ENCODE data around the gene WIZ. TPM values are rescaled to one million over a fixed set of nuclear protein-coding genes. Genes with fewer than 3 reads are reported as not detected.

WIZ gene
- total and polyA plus RNA-seq, 10 of the 15 experiments (the other 5 are each of a cell fraction or from before 2014, with no cell fraction given): 0.10 to 26.7 (median 2.7) TPM

- TF ChIP-seq FOXK2 (IDR thresholded peaks at IDR 0.05): no peak
- peak; percentile 79 for TF ChIP-seq MYC (IDR thresholded peaks at IDR 0.05; ENCODE audit: insufficient read depth, insufficient read length, insufficient replicate concordance, low read length, severe bottlenecking)
- no peak for TF ChIP-seq CHD4 (IDR thresholded peaks at IDR 0.05)
- peak; percentile 90 for TF ChIP-seq MXI1 (IDR thresholded peaks at IDR 0.05; ENCODE audit: low read depth, low read length)
- peak; percentile 56 for TF ChIP-seq SIN3A (IDR thresholded peaks at IDR 0.05; ENCODE audit: low read depth, low read length)
- TF ChIP-seq EP300 (IDR thresholded peaks at IDR 0.05; ENCODE audit: borderline replicate concordance in 1 of 2, control insufficient read depth in 1 of 2, low read depth in 2 of 2, low read length in 2 of 2): no peak; a peak in 1 of 4 replicates
- no peak for TF ChIP-seq IRF5 (IDR thresholded peaks at IDR 0.05; ENCODE audit: borderline replicate concordance)
- TF ChIP-seq CBX3 (IDR thresholded peaks at IDR 0.05; ENCODE audit: borderline replicate concordance, low read depth): no peak
- peak; percentile 96 for TF ChIP-seq POLR2AphosphoS2 (IDR thresholded peaks at IDR 0.05; ENCODE audit: low read depth, low read length)
- TF ChIP-seq RELB (IDR thresholded peaks at IDR 0.05; ENCODE audit: low read depth): peak; percentile 62
- peak; percentile 86 for TF ChIP-seq TAF1 (IDR thresholded peaks at IDR 0.05; ENCODE audit: borderline replicate concordance, low read depth, low read length)
- peak; percentile 98 for TF ChIP-seq NR2C2 (IDR thresholded peaks at IDR 0.05; ENCODE audit: borderline replicate concordance, control insufficient read depth, insufficient read length, low read depth)
- TF ChIP-seq PKNOX1 (IDR thresholded peaks at IDR 0.05): peak; percentile 55; the same call in 1 of the 2 replicates
- peak; percentile 97 for TF ChIP-seq RB1 (IDR thresholded peaks at IDR 0.05; ENCODE audit: borderline replicate concordance)
- peak in 1 of 2 experiments; percentile 31; a peak in 1 of 4 replicates for TF ChIP-seq IKZF2 (IDR thresholded peaks at IDR 0.05)
- peak; percentile 20; the same call in 1 of the 2 replicates for TF ChIP-seq RUNX3 (IDR thresholded peaks at IDR 0.05; ENCODE audit: low read length)
- 0 out of 2 replicates have a peak, but pooled peaks have one; percentile 35 for TF ChIP-seq E2F4 (IDR thresholded peaks at IDR 0.05; ENCODE audit: low read depth, low read length)
- TF ChIP-seq MEF2A (IDR thresholded peaks at IDR 0.05; ENCODE audit: insufficient read depth, low read depth, low read length): 0 out of 2 replicates have a peak, but pooled peaks have one; percentile 3
- no peak for TF ChIP-seq STAT3 (IDR thresholded peaks at IDR 0.05; ENCODE audit: low read depth, low read length)
- TF ChIP-seq SIX5 (IDR thresholded peaks at IDR 0.05; ENCODE audit: low read depth, low read length, severe bottlenecking): peak; percentile 40
- TF ChIP-seq BCL3 (IDR thresholded peaks at IDR 0.05; ENCODE audit: borderline replicate concordance, insufficient read depth, low read depth, low read length, poor library complexity, severe bottlenecking): peak; percentile 30
- TF ChIP-seq EZH2 (IDR thresholded peaks at IDR 0.05; ENCODE audit: borderline replicate concordance, control insufficient read depth, low read depth, low read length): no peak
These were observed 16.9 kb downstream of the WIZ start (continued) for GRCh38 chr19:15432629-15433518.
